Measurements from ENCODE around the gene DHRS7.
"Not testable (repeated sequence)": the region's sequence is repeated elsewhere in the genome, so short reads cannot be mapped to it uniquely, and the experiment has no call there.

Gene DHRS7

GRCh38 chr14:60116181-60116580, 49.0 kb downstream of the DHRS7 start:
- Histone ChIP-seq H3K9me3 (ENCODE audit: insufficient read depth, low read depth, low read length) (no peaks in the 10 kb centered on the region), H3K9ac (ENCODE audit: low read depth, low read length) (no peak overlapping the region), H3K27ac (ENCODE audit: low read depth, low read length) (no peak overlapping the region), H3K4me1 (ENCODE audit: insufficient read depth, low read length) (no peaks in the 10 kb centered on the region), H3K36me3 (ENCODE audit: insufficient read depth, low read length) (peaks cover 71% of the 10 kb centered on the region), H3K27me3 (ENCODE audit: insufficient read depth, low read length) (no peaks in the 10 kb centered on the region), H3K4me3 (ENCODE audit: low read length) (no peak overlapping the region)
- WGBS, result 96% methylated on average over 4 of the region's 4 CpGs

- WGBS, result 82% methylated on average over 1 of the region's 1 CpG
- Histone ChIP-seq H3K27ac (ENCODE audit: low read depth, low read length) (no peak overlapping the region), H3K27me3 (ENCODE audit: insufficient read depth, low read length) (no peaks in the 10 kb centered on the region), H3K9ac (ENCODE audit: low read depth, low read length) (no peak overlapping the region), H3K4me3 (ENCODE audit: low read length) (no peak overlapping the region), H3K36me3 (ENCODE audit: insufficient read depth, low read length) (peaks cover 60% of the 10 kb centered on the region), H3K4me1 (ENCODE audit: insufficient read depth, low read length) (no peaks in the 10 kb centered on the region), H3K9me3 (ENCODE audit: insufficient read depth, low read depth, low read length) (no peaks in the 10 kb centered on the region)
Measured at GRCh38 chr14:60114881-60115280, 50.3 kb downstream of the DHRS7 start.

- no CpG with 5 or more reads among the region's 2 CpGs for WGBS
- no peak overlapping the region for H3K4me3 ChIP-seq (ENCODE audit: low read length)
- no peak overlapping the region for H3K9ac ChIP-seq (ENCODE audit: low read depth, low read length)
- no peaks in the 10 kb centered on the region for H3K4me1 ChIP-seq (ENCODE audit: insufficient read depth, low read length)
- no peaks in the 10 kb centered on the region for H3K27me3 ChIP-seq (ENCODE audit: insufficient read depth, low read length)
- H3K36me3 ChIP-seq (ENCODE audit: insufficient read depth, low read length), result peaks cover 52% of the 10 kb centered on the region
- H3K9me3 ChIP-seq (ENCODE audit: insufficient read depth, low read depth, low read length), result no peaks in the 10 kb centered on the region
- no peak overlapping the region for H3K27ac ChIP-seq (ENCODE audit: low read depth, low read length)
Measured at GRCh38 chr14:60111732-60112131, 53.5 kb downstream of the DHRS7 start.

DNA sequence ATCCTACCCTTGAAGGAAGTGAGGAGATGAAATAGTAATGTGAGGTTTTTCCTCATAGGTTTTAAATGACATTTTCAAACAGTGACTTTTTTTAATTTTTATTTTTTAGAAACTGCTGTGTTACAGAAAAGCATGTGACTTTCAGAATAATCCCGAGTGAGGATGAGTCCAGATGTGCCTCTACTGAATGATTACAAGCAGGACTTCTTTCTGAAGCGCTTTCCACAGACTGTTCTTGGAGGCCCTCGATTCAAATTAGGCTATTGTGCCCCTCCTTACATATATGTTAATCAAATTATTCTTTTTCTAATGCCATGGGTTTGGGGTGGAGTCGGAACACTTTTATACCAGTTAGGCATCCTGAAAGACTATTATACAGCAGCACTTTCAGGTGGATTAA, 57.7 kb downstream of the DHRS7 start:
- H3K36me3 ChIP-seq (ENCODE audit: insufficient read depth, low read length), result peaks cover 30% of the 10 kb centered on the region
- WGBS, result 88% methylated on average over 4 of the region's 4 CpGs

DNA sequence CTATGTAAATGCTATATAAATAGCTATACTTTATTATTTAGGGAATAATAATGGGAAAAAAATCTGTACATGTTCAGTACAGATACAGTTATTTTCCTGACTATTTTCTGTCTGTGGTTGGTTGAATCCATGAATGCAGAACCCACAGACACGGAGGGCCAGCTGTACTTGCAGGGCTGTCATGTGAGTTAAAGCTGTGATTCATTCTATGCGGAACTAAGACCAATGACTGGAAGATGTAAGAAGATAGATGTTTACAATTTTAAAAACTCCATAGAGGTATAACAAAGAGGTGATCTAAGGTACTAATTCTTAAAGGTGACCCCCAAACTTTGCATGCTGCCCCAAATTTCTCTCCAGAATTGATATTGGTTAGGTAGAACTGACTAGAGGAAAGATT, 58.9 kb downstream of the DHRS7 start:
- 85% methylated on average over 2 of the region's 2 CpGs for WGBS

More for the DNA sequence above, 57.7 kb downstream of the DHRS7 start:
- H3K27me3 ChIP-seq (ENCODE audit: insufficient read depth, low read length), result no peaks in the 10 kb centered on the region
- no peaks in the 10 kb centered on the region for H3K9me3 ChIP-seq (ENCODE audit: insufficient read depth, low read depth, low read length)
- H3K4me1 ChIP-seq (ENCODE audit: insufficient read depth, low read length), result peaks cover 4% of the 10 kb centered on the region; the same call in 1 of the 2 replicates
- H3K9ac ChIP-seq (ENCODE audit: low read depth, low read length), result no peak overlapping the region
- H3K4me3 ChIP-seq (ENCODE audit: low read length), result no peak overlapping the region
- no peak overlapping the region for H3K27ac ChIP-seq (ENCODE audit: low read depth, low read length)

DNA sequence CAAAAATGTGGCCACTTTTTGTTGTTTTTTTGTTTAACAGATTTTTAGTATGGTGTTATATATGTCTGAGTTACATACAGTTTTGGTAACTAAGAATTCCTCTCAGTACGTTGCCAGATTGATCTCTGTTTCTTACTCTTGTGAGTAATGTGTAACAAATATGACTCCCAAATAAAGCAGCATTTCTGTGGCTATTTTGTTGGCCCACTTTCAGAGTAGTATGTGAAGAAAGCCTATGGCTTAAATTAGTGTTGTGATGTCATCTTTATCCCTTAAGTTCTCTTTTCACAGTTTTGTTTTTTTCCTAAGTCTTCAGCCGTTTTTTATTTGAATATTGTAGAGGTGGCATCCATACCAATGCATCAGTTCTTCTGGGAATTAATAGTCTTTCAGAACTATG, 62.8 kb downstream of the DHRS7 start:
- Histone ChIP-seq H3K4me3 (ENCODE audit: low read length) (no peak overlapping the region), H3K27ac (ENCODE audit: low read depth, low read length) (no peak overlapping the region), H3K9me3 (ENCODE audit: insufficient read depth, low read depth, low read length) (no peaks in the 10 kb centered on the region), H3K9ac (ENCODE audit: low read depth, low read length) (no peak overlapping the region), H3K27me3 (ENCODE audit: insufficient read depth, low read length) (no peaks in the 10 kb centered on the region), H3K36me3 (ENCODE audit: insufficient read depth, low read length) (peaks cover 9% of the 10 kb centered on the region), H3K4me1 (ENCODE audit: insufficient read depth, low read length) (peaks cover 6% of the 10 kb centered on the region; the same call in 1 of the 2 replicates)
- WGBS, result 79% methylated on average over 1 of the region's 2 CpGs

More for the DNA sequence above, 58.9 kb downstream of the DHRS7 start:
- peaks cover 25% of the 10 kb centered on the region for H3K36me3 ChIP-seq (ENCODE audit: insufficient read depth, low read length)
- no peak overlapping the region for H3K27ac ChIP-seq (ENCODE audit: low read depth, low read length)
- H3K27me3 ChIP-seq (ENCODE audit: insufficient read depth, low read length), result no peaks in the 10 kb centered on the region
- H3K4me3 ChIP-seq (ENCODE audit: low read length), result no peak overlapping the region
- no peaks in the 10 kb centered on the region for H3K9me3 ChIP-seq (ENCODE audit: insufficient read depth, low read depth, low read length)
- H3K4me1 ChIP-seq (ENCODE audit: insufficient read depth, low read length), result peaks cover 6% of the 10 kb centered on the region; the same call in 1 of the 2 replicates
- no peak overlapping the region for H3K9ac ChIP-seq (ENCODE audit: low read depth, low read length)

DNA sequence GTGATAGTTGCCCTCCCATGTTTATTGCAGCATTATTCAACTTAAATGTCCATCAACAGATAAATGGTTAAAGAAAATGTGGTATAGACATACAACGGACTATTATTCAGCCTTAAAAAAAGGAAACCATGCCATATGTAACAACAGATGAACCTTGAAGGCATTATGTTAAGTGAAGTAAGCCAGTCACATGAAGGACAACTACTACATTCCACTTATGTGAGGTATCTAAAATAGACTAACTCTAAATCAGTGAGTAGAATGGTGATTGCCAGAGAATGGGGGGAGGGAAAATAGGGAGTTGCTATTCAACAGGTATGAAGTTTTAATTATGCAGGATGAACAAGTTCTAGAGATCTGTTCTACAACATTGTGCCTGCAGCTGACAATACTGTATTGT, 63.4 kb downstream of the DHRS7 start:
- H3K4me3 ChIP-seq (ENCODE audit: low read length), result no peak overlapping the region
- H3K4me1 ChIP-seq (ENCODE audit: insufficient read depth, low read length), result peaks cover 6% of the 10 kb centered on the region; the same call in 1 of the 2 replicates
- no peaks in the 10 kb centered on the region for H3K27me3 ChIP-seq (ENCODE audit: insufficient read depth, low read length)
- H3K9me3 ChIP-seq (ENCODE audit: insufficient read depth, low read depth, low read length), result no peaks in the 10 kb centered on the region
- H3K9ac ChIP-seq (ENCODE audit: low read depth, low read length), result no peak overlapping the region
- WGBS, result no CpG with 5 or more reads among the region's 1 CpG
- H3K27ac ChIP-seq (ENCODE audit: low read depth, low read length), result no peak overlapping the region
- peaks cover 14% of the 10 kb centered on the region for H3K36me3 ChIP-seq (ENCODE audit: insufficient read depth, low read length)

- peaks cover 16% of the 10 kb centered on the region for H3K4me1 ChIP-seq (ENCODE audit: insufficient read depth, low read length)
- not testable (repeated sequence) for H3K27ac ChIP-seq (ENCODE audit: low read depth, low read length); H3K9ac ChIP-seq (ENCODE audit: low read depth, low read length); H3K4me3 ChIP-seq (ENCODE audit: low read length); H3K9me3 ChIP-seq (ENCODE audit: insufficient read depth, low read depth, low read length); H3K27me3 ChIP-seq (ENCODE audit: insufficient read depth, low read length)
- 98% methylated on average over 7 of the region's 7 CpGs for WGBS
- peaks cover 14% of the 10 kb centered on the region for H3K36me3 ChIP-seq (ENCODE audit: insufficient read depth, low read length)
Measured at GRCh38 chr14:60099855-60100254, 65.3 kb downstream of the DHRS7 start.

- H3K9me3 ChIP-seq (ENCODE audit: insufficient read depth, low read depth, low read length), result no peaks in the 10 kb centered on the region
- H3K36me3 ChIP-seq (ENCODE audit: insufficient read depth, low read length), result peaks cover 14% of the 10 kb centered on the region
- H3K4me3 ChIP-seq (ENCODE audit: low read length), result no peak overlapping the region
- 93% methylated on average over 6 of the region's 6 CpGs for WGBS
- peaks cover 34% of the 10 kb centered on the region for H3K4me1 ChIP-seq (ENCODE audit: insufficient read depth, low read length)
- H3K27me3 ChIP-seq (ENCODE audit: insufficient read depth, low read length), result no peaks in the 10 kb centered on the region
- H3K9ac ChIP-seq (ENCODE audit: low read depth, low read length), result no peak overlapping the region
- no peak overlapping the region for H3K27ac ChIP-seq (ENCODE audit: low read depth, low read length)
Measured at GRCh38 chr14:60097974-60098373, 67.2 kb downstream of the DHRS7 start.

DNA sequence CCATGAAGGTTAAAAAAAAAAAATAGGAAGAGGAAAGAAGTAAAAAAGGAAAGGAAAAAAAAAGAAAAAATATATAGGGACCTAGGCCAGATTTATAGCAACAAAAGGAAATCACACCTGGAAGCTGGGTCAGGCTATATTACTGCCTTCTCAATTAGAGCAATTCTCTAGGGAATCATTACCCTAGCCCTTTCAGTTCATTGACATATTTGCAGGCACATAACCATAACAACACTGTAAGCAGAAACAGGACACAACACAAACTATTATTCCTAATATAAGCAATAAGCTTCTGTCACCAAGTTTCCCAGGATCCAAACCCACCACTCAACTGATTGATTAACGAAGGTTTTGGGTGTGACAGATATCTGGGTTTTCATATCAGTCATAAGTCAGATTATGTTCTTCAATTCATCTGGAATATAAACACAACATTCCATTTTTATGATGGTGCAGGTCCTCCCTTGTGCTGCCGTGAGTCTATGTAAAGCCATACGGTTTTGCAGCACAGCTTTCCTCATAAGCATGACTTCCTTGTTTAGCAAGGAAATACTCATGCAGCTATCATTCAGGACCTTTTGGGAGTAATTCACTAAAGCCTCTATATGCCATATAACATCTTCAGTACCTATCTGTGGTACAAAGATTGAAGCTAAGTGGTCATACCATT, 69.3 kb downstream of the DHRS7 start:
- Histone ChIP-seq H3K4me3 (ENCODE audit: low read length) (no peak overlapping the region), H3K27me3 (ENCODE audit: insufficient read depth, low read length) (no peaks in the 10 kb centered on the region), H3K9me3 (ENCODE audit: insufficient read depth, low read depth, low read length) (no peaks in the 10 kb centered on the region), H3K4me1 (ENCODE audit: insufficient read depth, low read length) (peaks cover 27% of the 10 kb centered on the region), H3K27ac (ENCODE audit: low read depth, low read length) (no peak overlapping the region), H3K9ac (ENCODE audit: low read depth, low read length) (no peak overlapping the region), H3K36me3 (ENCODE audit: insufficient read depth, low read length) (peaks cover 14% of the 10 kb centered on the region)
- WGBS, result 90% methylated on average over 3 of the region's 3 CpGs

GRCh38 chr14:60095231-60095630, 70.0 kb downstream of the DHRS7 start:
- Histone ChIP-seq H3K27ac (ENCODE audit: low read depth, low read length) (no peak overlapping the region), H3K4me3 (ENCODE audit: low read length) (peak overlapping the region; percentile 19; the same call in 1 of the 2 replicates), H3K36me3 (ENCODE audit: insufficient read depth, low read length) (peaks cover 14% of the 10 kb centered on the region), H3K27me3 (ENCODE audit: insufficient read depth, low read length) (no peaks in the 10 kb centered on the region), H3K9ac (ENCODE audit: low read depth, low read length) (no peak overlapping the region), H3K4me1 (ENCODE audit: insufficient read depth, low read length) (peaks cover 27% of the 10 kb centered on the region), H3K9me3 (ENCODE audit: insufficient read depth, low read depth, low read length) (no peaks in the 10 kb centered on the region)

All from HUES64 (cell line).